Keratinocyte (primary cell): ENCODE results near the gene BRINP1.

Experiments
- CTCF ChIP-seq, 3 experiments: IDR thresholded peaks in 1 of 3; conservative IDR thresholded peaks in 1 of 3; optimal IDR thresholded peaks in 1 of 3; 2 replicates in 2 of 3; 3 replicates in 1 of 3; pipeline versions ENCODE3 to v1.5.1; 2011; ENCODE audit warnings: low read length in 3 of 3, mild to moderate bottlenecking in 3 of 3, moderate library complexity in 2 of 3, control low read depth in 1 of 3, inconsistent platforms in 1 of 3; ENCODE audit not compliant: insufficient read depth in 2 of 3; ENCODE audit errors: extremely low read depth in 1 of 3
- EZH2 ChIP-seq: IDR thresholded peaks from one replicate; pipeline ENCODE4 v1.6.1; 2012; ENCODE audit warnings: inconsistent platforms, mild to moderate bottlenecking, low read length, moderate library complexity

GRCh38 chr9:119273325-119273904 is 95.8 kb downstream of the BRINP1 start:
- TF ChIP-seq CTCF (optimal IDR thresholded peaks at IDR 0.05 in 1 of 3, IDR thresholded peaks at IDR 0.05 in 1 of 3, conservative IDR thresholded peaks at IDR 0.05 in 1 of 3; ENCODE audit: extremely low read depth in 1 of 3, insufficient read depth in 2 of 3, low read length in 3 of 3) (no peak), EZH2 (no peak)
